GM04503 (cell line): Measurements from ENCODE around the gene NALCN.

ENCODE experiments used
- DNase-seq: peaks from one replicate; pipeline ENCODE4 v3.0.0-alpha.2; 2012; ENCODE audit warnings: low read depth

Gene NALCN

GRCh38 chr13:101205408-101205807 lies 210.9 kb downstream of the NALCN start:
- DNase-seq: no peak

- peak; percentile 13 for DNase-seq
Observed at GRCh38 chr13:101204270-101205020, 211.9 kb downstream of the NALCN start.

GRCh38 chr13:101202590-101202989 lies 213.7 kb downstream of the NALCN start:
- no peak for DNase-seq

DNA sequence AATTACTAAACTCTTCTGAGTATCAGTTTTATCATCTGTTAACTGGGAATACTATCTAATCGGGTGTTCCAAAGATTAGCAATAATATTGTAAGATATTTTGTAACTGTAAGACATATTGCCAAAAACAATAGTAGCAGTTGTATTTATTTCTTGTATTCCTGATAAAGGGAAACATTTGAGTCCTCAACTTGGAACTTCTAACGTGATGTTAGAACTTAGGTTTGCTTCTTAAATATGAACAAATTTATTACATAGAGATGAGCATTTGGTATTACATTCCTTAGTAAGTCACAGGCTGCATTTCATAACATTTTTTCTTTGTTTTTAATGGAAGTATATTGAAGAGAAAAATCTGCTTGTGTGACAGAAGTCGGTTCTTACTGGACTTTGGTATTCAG lies 225.3 kb downstream of the NALCN start:
- DNase-seq: no peak

GRCh38 chr13:101190337-101190736 lies 226.0 kb downstream of the NALCN start:
- no peak for DNase-seq

GRCh38 chr13:101185606-101186005 lies 230.7 kb downstream of the NALCN start:
- no peak for DNase-seq

- DNase-seq: no peak
Observed at GRCh38 chr13:101181076-101181685, 235.1 kb downstream of the NALCN start.

- no peak for DNase-seq
Observed at GRCh38 chr13:101179021-101179420, 237.3 kb downstream of the NALCN start.

- no peak for DNase-seq
Observed at GRCh38 chr13:101178406-101178805, 237.9 kb downstream of the NALCN start.

DNA sequence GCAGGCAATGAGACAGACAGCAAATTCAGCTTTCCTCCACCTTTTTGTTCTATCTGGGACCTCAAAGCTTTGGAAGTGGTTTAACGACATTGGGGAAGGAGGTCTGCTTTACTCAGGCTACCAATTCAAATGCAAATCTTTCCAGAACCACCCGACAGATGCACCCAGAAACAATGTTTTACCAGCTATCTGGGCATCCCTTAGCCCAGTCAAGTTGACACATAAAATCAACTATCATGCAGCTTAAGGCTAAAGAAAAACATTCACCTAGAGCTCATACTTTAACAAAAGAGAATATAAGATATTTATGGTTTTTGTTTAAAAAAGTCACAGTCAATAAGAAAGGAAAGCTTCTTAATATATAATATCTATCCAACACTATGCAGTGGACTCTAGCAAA lies 246.0 kb downstream of the NALCN start:
- no peak for DNase-seq

DNA sequence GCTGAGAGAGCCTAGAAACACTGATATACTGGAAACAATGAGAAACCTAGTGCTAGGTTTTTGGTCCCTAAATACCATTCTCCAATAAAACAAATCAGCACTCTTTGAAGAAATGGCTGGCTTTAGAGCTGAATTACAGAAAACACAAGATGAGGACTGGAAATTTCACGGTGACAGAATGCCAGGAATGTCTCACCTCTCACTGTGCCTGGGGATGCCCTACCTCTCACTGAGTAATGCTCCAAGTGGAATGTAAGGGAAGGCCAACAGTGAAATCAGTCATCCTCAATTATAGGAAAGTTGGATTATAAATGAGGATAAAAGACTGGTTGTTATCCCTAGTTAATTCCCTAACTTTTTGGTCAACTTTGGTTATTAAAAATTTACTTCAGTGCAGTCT lies 259.0 kb downstream of the NALCN start:
- DNase-seq: no peak

DNA sequence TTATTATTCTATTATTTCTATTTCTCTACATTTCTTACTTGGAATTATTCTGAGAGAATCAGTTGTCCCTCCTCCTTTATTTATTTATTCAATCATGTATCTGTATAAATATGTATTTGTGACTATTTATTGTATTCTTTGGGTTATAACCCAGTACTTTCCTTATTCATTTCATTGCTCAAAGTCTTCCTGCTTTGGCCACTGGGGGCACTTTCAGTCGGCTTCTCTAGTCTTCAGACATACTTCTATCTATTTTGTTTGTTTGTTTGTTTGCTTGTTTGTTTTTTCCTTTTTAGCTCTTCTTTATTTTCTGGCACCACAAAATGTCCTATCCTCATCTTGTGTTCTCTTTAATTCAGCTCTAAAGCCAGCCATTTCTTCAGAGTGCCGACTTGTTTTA lies 260.4 kb downstream of the NALCN start:
- no peak for DNase-seq

- DNase-seq: no peak
Observed at GRCh38 chr13:101152184-101152583, 264.1 kb downstream of the NALCN start.

DNA sequence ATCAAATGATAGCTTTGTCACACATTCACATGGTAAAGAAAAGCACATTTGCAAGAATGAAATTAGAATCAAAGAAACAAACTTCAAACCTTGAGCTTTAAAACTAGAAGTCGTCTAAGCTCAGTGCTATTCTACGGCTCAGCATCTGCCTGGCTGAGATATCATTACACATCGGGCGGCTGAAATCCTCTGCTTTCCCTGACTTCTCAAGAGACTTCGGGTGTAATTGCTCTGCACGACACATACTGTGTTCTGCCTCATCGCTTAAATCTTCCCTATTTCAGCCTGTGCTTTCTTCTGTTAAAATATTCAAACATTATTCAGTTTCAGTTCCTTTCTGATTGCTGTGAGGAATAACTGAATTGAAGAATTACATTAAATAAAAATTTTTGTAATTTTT lies 265.3 kb downstream of the NALCN start:
- DNase-seq: no peak

- peak; percentile 31 for DNase-seq
Observed at GRCh38 chr13:101149735-101150384, 266.4 kb downstream of the NALCN start.

DNA sequence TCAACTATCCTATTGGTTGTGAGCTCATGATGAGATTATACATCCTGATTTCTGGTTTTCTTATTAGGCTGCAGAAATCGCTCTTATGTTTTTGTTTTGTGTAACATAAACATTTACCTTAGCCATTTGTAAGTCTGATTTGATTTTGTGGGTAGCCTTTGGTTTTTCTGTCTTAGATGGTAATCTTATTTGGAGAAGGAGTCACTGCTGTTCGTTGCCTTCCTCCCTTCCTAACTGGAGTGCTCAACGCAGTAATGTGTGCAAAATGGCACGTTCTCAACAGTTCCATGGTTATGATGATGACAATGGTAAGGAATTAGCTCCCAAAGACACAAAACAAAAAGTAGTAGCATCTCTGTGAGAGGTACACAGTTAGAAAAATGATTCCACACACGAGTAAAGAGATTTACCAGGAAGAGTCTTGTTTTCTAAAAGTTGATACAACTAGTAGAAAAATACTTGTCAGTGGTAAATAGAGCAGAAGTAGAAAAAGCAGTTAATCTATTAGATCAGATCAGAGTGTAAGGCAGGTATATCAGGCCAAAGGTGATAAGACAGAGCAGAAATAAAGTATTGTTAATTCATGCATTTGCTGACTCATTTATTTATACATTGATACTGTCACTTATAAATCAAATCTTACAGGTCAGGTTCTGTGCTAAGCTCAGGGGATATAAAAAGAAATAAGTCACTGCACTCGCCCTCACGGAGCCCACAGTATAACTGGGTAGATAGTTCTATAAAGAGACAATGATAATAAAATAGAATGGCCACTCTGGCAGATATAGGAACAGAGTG lies 270.0 kb downstream of the NALCN start:
- no peak for DNase-seq

DNA sequence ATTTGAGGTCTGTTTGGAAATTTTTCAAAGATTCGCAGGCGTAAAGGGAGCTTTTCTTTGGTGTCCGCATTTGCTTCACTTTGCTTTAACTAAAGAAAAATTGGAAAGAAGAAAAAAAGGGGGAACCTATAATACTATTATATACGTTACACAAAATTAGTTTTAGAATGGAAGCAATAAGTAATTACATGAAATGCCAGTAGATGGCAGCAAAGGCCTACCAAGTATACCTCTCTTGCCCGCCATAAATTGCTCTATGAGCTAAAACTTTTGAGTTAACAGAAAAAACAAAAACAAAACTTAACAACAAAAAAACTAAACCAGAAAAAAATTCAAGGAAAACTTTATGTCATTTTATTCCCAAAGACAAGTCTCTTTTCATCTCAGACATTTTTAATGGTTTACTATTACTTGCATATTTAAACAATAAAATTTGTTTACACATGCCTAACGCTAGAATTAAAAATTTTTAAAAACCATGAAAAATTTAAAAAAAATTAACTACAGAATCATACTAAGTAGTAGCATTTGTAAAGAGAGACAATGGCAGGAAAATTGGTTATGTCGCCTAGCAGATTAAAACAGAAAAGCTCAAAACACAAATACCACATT lies 271.4 kb downstream of the NALCN start:
- no peak for DNase-seq

- no peak for DNase-seq
Observed at GRCh38 chr13:101140936-101141335, 275.4 kb downstream of the NALCN start.

- DNase-seq: no peak
Observed at GRCh38 chr13:101140087-101140770, 276.1 kb downstream of the NALCN start.

- no peak for DNase-seq
Observed at GRCh38 chr13:101139081-101139480, 277.2 kb downstream of the NALCN start.

DNA sequence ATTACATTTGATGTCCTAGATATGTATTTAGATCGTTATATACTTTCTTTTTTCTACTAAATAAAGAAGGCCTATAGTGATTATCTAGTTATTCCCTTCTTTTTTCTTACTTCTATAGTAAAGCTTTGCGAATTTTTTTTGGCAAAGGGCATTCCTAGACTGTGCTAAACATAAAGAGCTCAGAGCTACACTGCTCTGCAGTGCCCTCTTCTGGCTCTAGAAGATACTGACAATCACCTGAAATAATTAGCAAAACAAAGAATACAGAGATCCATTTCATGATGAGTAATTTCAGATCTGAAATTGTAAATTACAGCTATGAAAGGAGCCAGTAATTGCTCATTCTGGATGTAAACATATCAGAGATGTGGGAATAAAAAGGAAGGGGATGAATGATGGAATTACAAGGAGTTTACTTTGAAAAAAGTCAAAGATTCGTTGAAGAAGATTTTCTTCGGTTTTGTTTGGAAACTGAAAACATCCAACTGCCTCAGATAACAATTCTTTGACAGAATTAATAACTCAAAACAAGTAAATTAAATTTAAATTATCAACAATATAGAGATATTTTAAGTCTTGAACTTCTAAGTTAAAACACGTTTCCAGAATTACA lies 288.5 kb downstream of the NALCN start:
- DNase-seq: no peak
